ENCODE results near the gene PIK3R5. TPM values are rescaled to one million over a fixed set of nuclear protein-coding genes. Genes with fewer than 3 reads are reported as not detected.

PIK3R5 gene
- total RNA-seq, 1 donor from 2014 or later = 0.90 TPM

GRCh38 chr17:8888704-8889302, 76.7 kb downstream of the PIK3R5 start:
- no peaks in the 10 kb centered on the region for H3K36me3 Mint-ChIP-seq
- H3K4me1 ChIP-seq = peaks cover 5% of the 10 kb centered on the region
- peaks cover 14% of the 10 kb centered on the region for H3K27me3 Mint-ChIP-seq (ENCODE audit: insufficient read depth, low read depth)
- H3K9me3 Mint-ChIP-seq = no peaks in the 10 kb centered on the region
- H3K4me2 ChIP-seq = no peak overlapping the region
- DNase-seq (ENCODE audit: low spot score) = no peak
- no peak overlapping the region for H3K27ac Mint-ChIP-seq
- H3K27me3 ChIP-seq = no peaks in the 10 kb centered on the region
- H3K27ac ChIP-seq = no peak overlapping the region
- no peak overlapping the region for H3K4me3 Mint-ChIP-seq
- no peak overlapping the region for H3K9ac ChIP-seq
- no peaks in the 10 kb centered on the region for H3K79me2 ChIP-seq (ENCODE audit: low read depth)
- H3K4me3 ChIP-seq = no peak overlapping the region
- H3K9me3 ChIP-seq (ENCODE audit: low read depth) = no peaks in the 10 kb centered on the region
- H4K20me1 ChIP-seq (ENCODE audit: low read depth) = no peaks in the 10 kb centered on the region
- peaks cover 11% of the 10 kb centered on the region for H3K4me1 Mint-ChIP-seq
- H3F3A ChIP-seq (ENCODE audit: low read depth) = no peaks in the 10 kb centered on the region
- H2AFZ ChIP-seq (replicated peaks) = peak overlapping the region; percentile 92
- no peak for TF ChIP-seq EZH2phosphoT487 (IDR thresholded peaks at IDR 0.05)
- TF ChIP-seq, protein P1, sequence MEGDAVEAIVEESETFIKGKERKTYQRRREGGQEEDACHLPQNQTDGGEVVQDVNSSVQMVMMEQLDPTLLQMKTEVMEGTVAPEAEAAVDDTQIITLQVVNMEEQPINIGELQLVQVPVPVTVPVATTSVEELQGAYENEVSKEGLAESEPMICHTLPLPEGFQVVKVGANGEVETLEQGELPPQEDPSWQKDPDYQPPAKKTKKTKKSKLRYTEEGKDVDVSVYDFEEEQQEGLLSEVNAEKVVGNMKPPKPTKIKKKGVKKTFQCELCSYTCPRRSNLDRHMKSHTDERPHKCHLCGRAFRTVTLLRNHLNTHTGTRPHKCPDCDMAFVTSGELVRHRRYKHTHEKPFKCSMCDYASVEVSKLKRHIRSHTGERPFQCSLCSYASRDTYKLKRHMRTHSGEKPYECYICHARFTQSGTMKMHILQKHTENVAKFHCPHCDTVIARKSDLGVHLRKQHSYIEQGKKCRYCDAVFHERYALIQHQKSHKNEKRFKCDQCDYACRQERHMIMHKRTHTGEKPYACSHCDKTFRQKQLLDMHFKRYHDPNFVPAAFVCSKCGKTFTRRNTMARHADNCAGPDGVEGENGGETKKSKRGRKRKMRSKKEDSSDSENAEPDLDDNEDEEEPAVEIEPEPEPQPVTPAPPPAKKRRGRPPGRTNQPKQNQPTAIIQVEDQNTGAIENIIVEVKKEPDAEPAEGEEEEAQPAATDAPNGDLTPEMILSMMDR (IDR thresholded peaks at IDR 0.05) = no peak
- TF ChIP-seq EZH2 (IDR thresholded peaks at IDR 0.05) = no peak
- H3K36me3 ChIP-seq = no peaks in the 10 kb centered on the region

DNA sequence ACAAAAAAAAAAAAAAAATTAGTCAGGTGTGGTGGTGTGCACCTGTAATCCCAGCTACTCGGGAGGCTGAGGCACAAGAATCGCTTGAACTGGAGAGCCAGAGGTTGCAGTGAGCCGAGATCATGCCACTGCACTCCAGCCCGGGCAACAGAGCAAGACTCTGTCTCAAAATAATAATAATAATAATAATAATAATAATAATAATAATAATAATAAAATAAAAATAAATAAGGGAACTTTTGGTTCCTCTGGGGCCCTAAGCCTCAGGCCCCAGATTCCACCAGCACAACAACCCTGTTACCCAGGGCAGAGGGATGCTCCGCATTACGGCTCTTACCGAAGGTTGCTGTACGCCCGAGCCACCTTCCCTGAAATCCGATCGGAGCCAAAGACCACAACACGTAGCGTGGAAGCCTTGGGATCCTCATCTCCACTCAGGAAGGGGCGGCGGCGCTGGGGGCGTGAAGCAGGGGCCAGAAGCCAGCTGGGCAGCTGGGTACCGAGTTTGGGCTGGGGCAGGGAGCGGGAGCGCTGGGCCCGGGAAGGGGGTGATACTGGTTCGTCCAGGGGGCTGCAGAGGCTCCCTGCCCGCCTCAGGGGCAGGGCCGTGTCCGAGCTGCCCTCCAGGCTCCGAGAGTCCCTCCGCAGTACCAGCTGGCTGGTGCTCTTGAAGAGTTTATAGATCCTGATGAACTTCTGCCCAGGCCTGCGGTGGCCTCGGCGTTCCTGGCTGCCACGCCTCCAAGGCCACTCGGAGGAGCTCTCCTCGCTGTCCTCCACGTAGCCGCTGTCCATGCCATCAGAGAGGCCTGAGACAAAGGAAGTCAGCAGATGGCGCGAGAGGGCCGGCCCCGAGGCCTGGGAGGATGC, 77.4 kb downstream of the PIK3R5 start:
- Histone ChIP-seq H3K79me2 (ENCODE audit: low read depth) (no peaks in the 10 kb centered on the region), H3F3A (ENCODE audit: low read depth) (no peaks in the 10 kb centered on the region), H3K27ac (no peak overlapping the region), H3K9ac (no peak overlapping the region), H3K27me3 (no peaks in the 10 kb centered on the region), H3K4me3 (no peak overlapping the region), H3K9me3 (ENCODE audit: low read depth) (no peaks in the 10 kb centered on the region), H3K4me1 (no peaks in the 10 kb centered on the region), H3K36me3 (no peaks in the 10 kb centered on the region), H4K20me1 (ENCODE audit: low read depth) (no peaks in the 10 kb centered on the region), H2AFZ (replicated peaks) (peak overlapping the region; percentile 92), H3K4me2 (no peak overlapping the region)
- DNase-seq (ENCODE audit: low spot score) = peak; percentile 88
- Mint-ChIP-seq H3K4me1 (peaks cover 11% of the 10 kb centered on the region), H3K27me3 (ENCODE audit: insufficient read depth, low read depth) (peaks cover 12% of the 10 kb centered on the region), H3K9me3 (no peaks in the 10 kb centered on the region), H3K36me3 (no peaks in the 10 kb centered on the region), H3K27ac (no peak overlapping the region), H3K4me3 (no peak overlapping the region)
- TF ChIP-seq, protein P1 (IDR thresholded peaks at IDR 0.05) = peak; percentile 63
- no peak for TF ChIP-seq EZH2phosphoT487 (IDR thresholded peaks at IDR 0.05)

DNA sequence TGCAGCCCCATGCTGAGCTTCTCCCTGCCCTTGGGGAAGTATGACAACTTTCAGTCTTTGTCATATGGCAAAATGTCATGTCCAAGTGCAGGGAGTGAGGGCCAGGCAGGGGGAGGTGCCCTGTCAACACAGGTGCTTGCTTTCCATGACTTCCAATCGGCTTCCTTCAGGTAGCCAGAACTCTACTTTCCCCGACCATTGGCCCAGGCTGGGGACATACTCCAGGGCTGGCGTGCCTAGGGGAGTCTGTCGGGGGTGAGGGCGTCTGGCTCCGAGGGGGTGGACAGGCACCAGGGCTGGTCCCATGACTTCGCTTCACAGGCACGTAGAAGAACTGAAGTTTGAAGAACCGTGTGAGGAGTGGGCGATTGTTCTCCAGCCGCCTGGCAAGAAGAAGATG, 78.2 kb downstream of the PIK3R5 start:
- Histone ChIP-seq H3K4me2 (no peak overlapping the region), H3K4me1 (no peaks in the 10 kb centered on the region), H3K9ac (no peak overlapping the region), H3K27ac (no peak overlapping the region), H3K79me2 (ENCODE audit: low read depth) (no peaks in the 10 kb centered on the region), H3K4me3 (no peak overlapping the region), H2AFZ (replicated peaks) (no peak overlapping the region), H3K9me3 (ENCODE audit: low read depth) (no peaks in the 10 kb centered on the region), H3K27me3 (no peaks in the 10 kb centered on the region), H3K36me3 (no peaks in the 10 kb centered on the region), H3F3A (ENCODE audit: low read depth) (no peaks in the 10 kb centered on the region), H4K20me1 (ENCODE audit: low read depth) (no peaks in the 10 kb centered on the region)
- no peak overlapping the region for H3K27ac Mint-ChIP-seq
- H3K9me3 Mint-ChIP-seq = no peaks in the 10 kb centered on the region
- no peak for TF ChIP-seq EZH2phosphoT487 (IDR thresholded peaks at IDR 0.05)
- TF ChIP-seq, protein P1 (IDR thresholded peaks at IDR 0.05) = no peak
- TF ChIP-seq EZH2 (IDR thresholded peaks at IDR 0.05) = no peak
- no peak overlapping the region for H3K4me3 Mint-ChIP-seq
- no peaks in the 10 kb centered on the region for H3K36me3 Mint-ChIP-seq
- peaks cover 10% of the 10 kb centered on the region for H3K27me3 Mint-ChIP-seq (ENCODE audit: insufficient read depth, low read depth)
- H3K4me1 Mint-ChIP-seq = peaks cover 5% of the 10 kb centered on the region
- no peak for DNase-seq (ENCODE audit: low spot score)
